ENCODE measurements around the gene IVD. TPM values are rescaled to one million over a fixed set of nuclear protein-coding genes. Genes with fewer than 3 reads are reported as not detected.
A peak's percentile ranks its signal among the peaks of the same experiment; 100 is the strongest.

Gene IVD
- total and polyA plus RNA-seq, 2 donors from 2014 or later = 76.9 to 83.0 TPM

- no peaks in the 10 kb centered on the region for H3K36me3 ChIP-seq (ENCODE audit: control insufficient read depth in 2 of 3, insufficient read depth in 3 of 3, low read length in 3 of 3)
- TF ChIP-seq CTCF (IDR thresholded peaks at IDR 0.05; ENCODE audit: borderline replicate concordance, extremely low read depth, insufficient read depth) = no peak
- H3K27ac ChIP-seq (ENCODE audit: low read depth in 2 of 2, low read length in 2 of 2) = no peak overlapping the region
- no peak for FAIRE-seq
- H3K9ac ChIP-seq (ENCODE audit: low read length in 3 of 3) = peak overlapping the region in 1 of 3 donors; percentile 10
- H3K4me1 ChIP-seq (ENCODE audit: control insufficient read depth in 2 of 3, insufficient read depth in 2 of 3, low read depth in 1 of 3, low read length in 3 of 3) = peaks cover 0 to 21% (median 0%) of the 10 kb centered on the region in 3 donors
- intact Hi-C loops (cut with DNase I) = no loop called here
- no peaks in the 10 kb centered on the region for H3K9me3 ChIP-seq (ENCODE audit: control insufficient read depth in 2 of 3, insufficient read depth in 1 of 3, low read length in 3 of 3)
- H3K27me3 ChIP-seq (ENCODE audit: control insufficient read depth, insufficient read depth, low read length) = peaks cover 9% of the 10 kb centered on the region
- peak in 4 of 5 donors; percentile 47 to 81 (median 58) for DNase-seq
- H3K4me3 ChIP-seq (ENCODE audit: low read length in 3 of 3) = peak overlapping the region in 1 of 3 donors; percentile 43
Observed at GRCh38 chr15:40436116-40436891, 30.7 kb downstream of the IVD start.

GRCh38 chr15:40436892-40437751, 31.5 kb downstream of the IVD start:
- TF ChIP-seq CTCF (IDR thresholded peaks at IDR 0.05; ENCODE audit: borderline replicate concordance, extremely low read depth, insufficient read depth) = no peak
- Histone ChIP-seq H3K27ac (ENCODE audit: low read depth in 2 of 2, low read length in 2 of 2) (no peak overlapping the region), H3K9ac (ENCODE audit: low read length in 3 of 3) (peak overlapping the region in 1 of 3 donors; percentile 10), H3K4me3 (ENCODE audit: low read length in 3 of 3) (peak overlapping the region in 1 of 3 donors; percentile 43), H3K9me3 (ENCODE audit: control insufficient read depth in 2 of 3, insufficient read depth in 1 of 3, low read length in 3 of 3) (no peaks in the 10 kb centered on the region), H3K27me3 (ENCODE audit: control insufficient read depth, insufficient read depth, low read length) (peaks cover 9% of the 10 kb centered on the region), H3K4me1 (ENCODE audit: control insufficient read depth in 2 of 3, insufficient read depth in 2 of 3, low read depth in 1 of 3, low read length in 3 of 3) (peaks cover 0 to 21% (median 0%) of the 10 kb centered on the region in 3 donors), H3K36me3 (ENCODE audit: control insufficient read depth in 2 of 3, insufficient read depth in 3 of 3, low read length in 3 of 3) (no peaks in the 10 kb centered on the region)
- intact Hi-C loops (cut with DNase I) = no loop called here
- FAIRE-seq = no peak
- peak in 3 of 5 donors; percentile 21 to 65 (median 26) for DNase-seq

GRCh38 chr15:40437752-40438687, 32.4 kb downstream of the IVD start:
- Histone ChIP-seq H3K9me3 (ENCODE audit: control insufficient read depth in 2 of 3, insufficient read depth in 1 of 3, low read length in 3 of 3) (no peaks in the 10 kb centered on the region), H3K27me3 (ENCODE audit: control insufficient read depth, insufficient read depth, low read length) (peaks cover 9% of the 10 kb centered on the region), H3K27ac (ENCODE audit: low read depth in 2 of 2, low read length in 2 of 2) (no peak overlapping the region), H3K4me1 (ENCODE audit: control insufficient read depth in 2 of 3, insufficient read depth in 2 of 3, low read depth in 1 of 3, low read length in 3 of 3) (peaks cover 0 to 21% (median 0%) of the 10 kb centered on the region in 3 donors), H3K9ac (ENCODE audit: low read length in 3 of 3) (no peak overlapping the region), H3K36me3 (ENCODE audit: control insufficient read depth in 2 of 3, insufficient read depth in 3 of 3, low read length in 3 of 3) (no peaks in the 10 kb centered on the region), H3K4me3 (ENCODE audit: low read length in 3 of 3) (no peak overlapping the region)
- no peak for TF ChIP-seq CTCF (IDR thresholded peaks at IDR 0.05; ENCODE audit: borderline replicate concordance, extremely low read depth, insufficient read depth)
- peak in 1 of 5 donors; percentile 65 for DNase-seq
- no peak for FAIRE-seq
- intact Hi-C loops (cut with DNase I) = no loop called here
